Measurements from ENCODE around the gene BRD1. TPM values are rescaled to one million over a fixed set of nuclear protein-coding genes. Genes with fewer than 3 reads are reported as not detected.

The BRD1 gene
- total RNA-seq, 1 experiment from 2014 or later: 51.2 TPM

GRCh38 chr22:49861642-49862495, 34.2 kb upstream of the BRD1 start:
- POLR2A ChIA-PET (ENCODE audit: low non-redundant PET): no interaction called here
- no peak for DNase-seq (ENCODE audit: low spot score)
- H3K9me3 ChIP-seq (ENCODE audit: low read depth, low read length, poor library complexity, severe bottlenecking): peaks cover 14% of the 10 kb centered on the region
- no peaks in the 10 kb centered on the region for H3K4me1 ChIP-seq (ENCODE audit: insufficient read depth, low read length, poor library complexity, severe bottlenecking)
- no TSS peak for BruUV-seq (replicated peaks)
- CTCF ChIA-PET: no interaction called here
- H3K27ac ChIP-seq (ENCODE audit: low read depth, low read length, poor library complexity, severe bottlenecking): no peak overlapping the region
- H3K27me3 ChIP-seq (replicated peaks; ENCODE audit: insufficient read depth, low read depth, low read length, poor library complexity): no peaks in the 10 kb centered on the region
- no peak overlapping the region for H3K4me3 ChIP-seq (ENCODE audit: low read depth, low read length, poor library complexity, severe bottlenecking)
- no peak for TF ChIP-seq CTCF (conservative IDR thresholded peaks at IDR 0.05; ENCODE audit: low read depth, low read length)
- no peak for TF ChIP-seq EZH2 (IDR thresholded peaks at IDR 0.05; ENCODE audit: borderline replicate concordance, low read depth, low read length, poor library complexity, severe bottlenecking)
- H3K36me3 ChIP-seq (ENCODE audit: insufficient read depth, low read length, poor library complexity, severe bottlenecking): no peaks in the 10 kb centered on the region
- intact Hi-C loops (cut with micrococcal nuclease; ENCODE audit: unreplicated experiment): no loop called here

GRCh38 chr22:49858827-49859226, 31.2 kb upstream of the BRD1 start:
- no TSS peak for BruUV-seq (replicated peaks)
- ChIA-PET POLR2A (ENCODE audit: low non-redundant PET) (no interaction called here), CTCF (no interaction called here)

GRCh38 chr22:49856766-49857618, 29.3 kb upstream of the BRD1 start:
- TF ChIP-seq CTCF (conservative IDR thresholded peaks at IDR 0.05; ENCODE audit: low read depth, low read length) (no peak), EZH2 (IDR thresholded peaks at IDR 0.05; ENCODE audit: borderline replicate concordance, low read depth, low read length, poor library complexity, severe bottlenecking) (no peak)
- no TSS peak for BruUV-seq (replicated peaks)
- Histone ChIP-seq H3K4me1 (ENCODE audit: insufficient read depth, low read length, poor library complexity, severe bottlenecking) (peaks cover 12% of the 10 kb centered on the region), H3K27me3 (replicated peaks; ENCODE audit: insufficient read depth, low read depth, low read length, poor library complexity) (no peaks in the 10 kb centered on the region), H3K9me3 (ENCODE audit: low read depth, low read length, poor library complexity, severe bottlenecking) (no peaks in the 10 kb centered on the region), H3K36me3 (ENCODE audit: insufficient read depth, low read length, poor library complexity, severe bottlenecking) (no peaks in the 10 kb centered on the region), H3K4me3 (ENCODE audit: low read depth, low read length, poor library complexity, severe bottlenecking) (no peak overlapping the region), H3K27ac (ENCODE audit: low read depth, low read length, poor library complexity, severe bottlenecking) (no peak overlapping the region)
- no peak for DNase-seq (ENCODE audit: low spot score)
- POLR2A ChIA-PET (ENCODE audit: low non-redundant PET): no interaction called here
- CTCF ChIA-PET: no interaction called here
- intact Hi-C loops (cut with micrococcal nuclease; ENCODE audit: unreplicated experiment): no loop called here

More at GRCh38 chr22:49858827-49859226, 31.2 kb upstream of the BRD1 start:
- Histone ChIP-seq H3K4me1 (ENCODE audit: insufficient read depth, low read length, poor library complexity, severe bottlenecking) (peaks cover 9% of the 10 kb centered on the region), H3K27ac (ENCODE audit: low read depth, low read length, poor library complexity, severe bottlenecking) (no peak overlapping the region), H3K9me3 (ENCODE audit: low read depth, low read length, poor library complexity, severe bottlenecking) (no peaks in the 10 kb centered on the region), H3K36me3 (ENCODE audit: insufficient read depth, low read length, poor library complexity, severe bottlenecking) (no peaks in the 10 kb centered on the region), H3K4me3 (ENCODE audit: low read depth, low read length, poor library complexity, severe bottlenecking) (no peak overlapping the region), H3K27me3 (replicated peaks; ENCODE audit: insufficient read depth, low read depth, low read length, poor library complexity) (no peaks in the 10 kb centered on the region)
- TF ChIP-seq EZH2 (IDR thresholded peaks at IDR 0.05; ENCODE audit: borderline replicate concordance, low read depth, low read length, poor library complexity, severe bottlenecking) (no peak), CTCF (conservative IDR thresholded peaks at IDR 0.05; ENCODE audit: low read depth, low read length) (no peak)
- intact Hi-C loops (cut with micrococcal nuclease; ENCODE audit: unreplicated experiment): no loop called here
- DNase-seq (ENCODE audit: low spot score): no peak

Data from A673 (cell line).